ENCODE results near the gene DNAJC4. TPM values are rescaled to one million over a fixed set of nuclear protein-coding genes. Genes with fewer than 3 reads are reported as not detected.
"Not testable (repeated sequence)": the region's sequence is repeated elsewhere in the genome, so short reads cannot be mapped to it uniquely, and the experiment has no call there.

DNAJC4 gene
- total RNA-seq, 4 donors from 2014 or later = 13.8 to 30.0 (median 18.9) TPM

- in situ Hi-C loops (cut with MboI; ENCODE audit: low sequenced_read_pairs in 4 of 4); H3K36me3 ChIP-seq; DNase-seq; H3K27me3 ChIP-seq; H3K9me3 ChIP-seq: not testable (repeated sequence)
- intact Hi-C loops (cut with DNase I; ENCODE audit: low total_unique reads) = loop anchor here (10.0 kb wide), 1 partner anchor 628 kb away; the partner anchor contains the start of gene EHD1
- ATAC-seq = peak; percentile 13 to 27
- H3K4me3 ChIP-seq = peak overlapping the region; percentile 80 to 98 (median 94)
- peaks cover 37 to 46% of the 10 kb centered on the region in 2 donors for H3K4me1 ChIP-seq
- peak; percentile 3 to 67 for TF ChIP-seq POLR2A (IDR thresholded peaks at IDR 0.05)
- H3K27ac ChIP-seq = peak overlapping the region; percentile 92 to 100 (median 96)
These were observed 16.2 kb downstream of the DNAJC4 start for GRCh38 chr11:64246621-64246870.

DNA sequence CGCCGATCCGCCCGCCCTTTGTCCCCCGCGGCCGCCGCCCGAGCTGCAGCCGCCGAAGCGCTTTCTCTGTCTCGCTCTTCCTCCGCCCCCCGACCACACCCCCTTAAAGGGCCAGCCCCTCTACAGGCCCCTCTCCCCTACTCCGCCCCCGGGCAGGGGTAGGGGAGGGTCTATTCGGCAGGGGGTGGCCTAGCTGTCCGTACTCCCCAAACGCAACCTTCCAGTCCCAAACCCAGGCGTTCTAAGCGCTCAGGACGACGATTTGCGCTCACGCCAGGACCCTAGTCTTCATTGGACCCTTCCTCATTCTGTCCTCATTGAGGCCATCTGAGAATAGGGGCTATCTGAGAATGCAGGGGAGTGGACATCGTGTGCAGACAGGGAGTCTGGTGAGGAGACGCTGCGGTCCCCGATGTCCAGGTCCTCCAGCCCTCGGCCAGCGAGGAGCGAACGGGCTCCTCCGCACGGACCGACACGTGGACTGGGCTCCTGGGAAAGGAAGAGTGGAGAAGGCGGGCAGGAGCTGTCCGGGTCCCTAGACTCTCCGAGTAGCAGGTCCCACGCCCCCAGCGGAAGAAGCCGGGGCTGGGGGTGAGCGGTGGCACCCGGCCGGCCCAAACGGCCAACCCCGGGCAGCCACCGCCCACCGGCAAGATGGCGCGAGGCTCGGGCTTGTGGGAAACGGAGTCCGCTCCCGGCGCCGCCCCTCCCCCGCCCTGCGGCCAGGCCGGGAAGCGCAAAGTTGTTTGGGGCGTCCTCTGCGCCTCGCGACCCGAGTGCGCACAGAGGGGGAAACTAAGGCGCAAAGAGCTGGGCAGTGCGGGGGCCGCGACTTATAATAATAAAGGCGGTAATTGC lies 16.8 kb downstream of the DNAJC4 start, which contains the start of gene PPP1R14B:
Gene PPP1R14B (minus strand): TSS at position 73 of the 858 bp plus-strand sequence. CDS start 270 bp downstream, outside the sequence.
- Histone ChIP-seq H3K27me3 (no peaks in the 10 kb centered on the region), H3K4me1 (peaks cover 38 to 47% of the 10 kb centered on the region in 2 donors), H3K9me3 (no peaks in the 10 kb centered on the region), H3K27ac (peak within 1 kb of the TSS; percentile 92 to 100 (median 96)), H3K36me3 (peaks cover 0 to 9% of the 10 kb centered on the region in 2 donors), H3K4me3 (peak within 1 kb of the TSS; percentile 80 to 98 (median 94))
- DNase-seq = peak; percentile 84 to 86
- in situ Hi-C loops (cut with MboI; ENCODE audit: low sequenced_read_pairs in 4 of 4) = no loop called here
- peak; percentile 52 to 62 for ATAC-seq
- peak; percentile 49 to 64 for TF ChIP-seq POLR2A (IDR thresholded peaks at IDR 0.05)
- TF ChIP-seq, protein P1, sequence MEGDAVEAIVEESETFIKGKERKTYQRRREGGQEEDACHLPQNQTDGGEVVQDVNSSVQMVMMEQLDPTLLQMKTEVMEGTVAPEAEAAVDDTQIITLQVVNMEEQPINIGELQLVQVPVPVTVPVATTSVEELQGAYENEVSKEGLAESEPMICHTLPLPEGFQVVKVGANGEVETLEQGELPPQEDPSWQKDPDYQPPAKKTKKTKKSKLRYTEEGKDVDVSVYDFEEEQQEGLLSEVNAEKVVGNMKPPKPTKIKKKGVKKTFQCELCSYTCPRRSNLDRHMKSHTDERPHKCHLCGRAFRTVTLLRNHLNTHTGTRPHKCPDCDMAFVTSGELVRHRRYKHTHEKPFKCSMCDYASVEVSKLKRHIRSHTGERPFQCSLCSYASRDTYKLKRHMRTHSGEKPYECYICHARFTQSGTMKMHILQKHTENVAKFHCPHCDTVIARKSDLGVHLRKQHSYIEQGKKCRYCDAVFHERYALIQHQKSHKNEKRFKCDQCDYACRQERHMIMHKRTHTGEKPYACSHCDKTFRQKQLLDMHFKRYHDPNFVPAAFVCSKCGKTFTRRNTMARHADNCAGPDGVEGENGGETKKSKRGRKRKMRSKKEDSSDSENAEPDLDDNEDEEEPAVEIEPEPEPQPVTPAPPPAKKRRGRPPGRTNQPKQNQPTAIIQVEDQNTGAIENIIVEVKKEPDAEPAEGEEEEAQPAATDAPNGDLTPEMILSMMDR (IDR thresholded peaks at IDR 0.05 in 4 of 5, conservative IDR thresholded peaks at IDR 0.05 in 1 of 5) = peak in 4 of 5 experiments; percentile 25 to 31 (median 28)
- intact Hi-C loops (cut with DNase I; ENCODE audit: low total_unique reads) = loop anchor here (1.0 to 10.0 kb wide), 2 partner anchors 23 to 628 kb away; partner anchors contain the start of gene EHD1

GRCh38 chr11:64247729-64248531 lies 17.6 kb downstream of the DNAJC4 start:
- TF ChIP-seq, protein P1 (IDR thresholded peaks at IDR 0.05 in 4 of 5, conservative IDR thresholded peaks at IDR 0.05 in 1 of 5) = no peak
- no peak for TF ChIP-seq POLR2A (IDR thresholded peaks at IDR 0.05)
- in situ Hi-C loops (cut with MboI; ENCODE audit: low sequenced_read_pairs in 4 of 4) (no loop called here), intact Hi-C loops (cut with DNase I; ENCODE audit: low total_unique reads) (loop anchor here (1.0 to 10.0 kb wide), 2 partner anchors 22 to 627 kb away; partner anchors contain the start of gene EHD1)
- Histone ChIP-seq H3K27me3 (no peaks in the 10 kb centered on the region), H3K27ac (peak overlapping the region; percentile 87 to 99 (median 92)), H3K9me3 (no peaks in the 10 kb centered on the region), H3K4me3 (peak overlapping the region; percentile 71 to 98 (median 88)), H3K4me1 (peaks cover 37 to 47% of the 10 kb centered on the region in 2 donors), H3K36me3 (peaks cover 0 to 9% of the 10 kb centered on the region in 2 donors)
- no peak for ATAC-seq
- no peak for DNase-seq

DNA sequence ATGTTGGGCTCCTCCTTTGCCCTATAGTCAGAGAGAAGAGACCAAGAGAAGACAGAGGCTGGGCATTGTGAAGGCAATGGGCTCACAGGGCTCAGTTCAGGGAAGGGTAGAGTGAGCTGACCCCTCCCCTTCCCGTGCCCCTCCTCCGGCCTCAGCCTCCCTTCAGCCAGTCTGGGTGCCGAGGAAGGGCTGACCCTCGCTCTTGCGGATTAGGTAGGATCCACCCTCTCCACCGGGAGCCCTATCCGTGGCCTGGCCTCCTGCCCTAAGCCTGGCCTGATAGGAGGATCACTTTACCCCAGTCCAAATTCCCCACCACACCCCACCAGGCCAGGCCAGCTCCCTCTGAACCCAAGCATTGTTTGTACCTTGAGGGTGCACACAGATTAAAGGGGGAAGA lies 18.2 kb downstream of the DNAJC4 start:
- peaks cover 44 to 47% of the 10 kb centered on the region in 2 donors for H3K4me1 ChIP-seq
- DNase-seq = no peak
- H3K27me3 ChIP-seq = no peaks in the 10 kb centered on the region
- H3K36me3 ChIP-seq = peaks cover 0 to 8% of the 10 kb centered on the region in 2 donors
- TF ChIP-seq, protein P1 (IDR thresholded peaks at IDR 0.05 in 4 of 5, conservative IDR thresholded peaks at IDR 0.05 in 1 of 5) = no peak
- no peak for TF ChIP-seq POLR2A (IDR thresholded peaks at IDR 0.05)
- no peak overlapping the region for H3K27ac ChIP-seq
- intact Hi-C loops (cut with DNase I; ENCODE audit: low total_unique reads) = loop anchor here (10.0 kb wide), 1 partner anchor 626 kb away; the partner anchor contains the start of gene EHD1
- in situ Hi-C loops (cut with MboI; ENCODE audit: low sequenced_read_pairs in 4 of 4) = no loop called here
- no peak overlapping the region for H3K4me3 ChIP-seq
- ATAC-seq = no peak
- no peaks in the 10 kb centered on the region for H3K9me3 ChIP-seq
